Brain microvascular endothelial cell (primary cell): ENCODE data around the gene TNFRSF19.

Source experiments
- DNase-seq: peaks from one replicate; pipeline ENCODE4 v3.0.0-alpha.2; 2020
- H3K27ac ChIP-seq: fragments of 250-450 bp; sonication (Bioruptor Pico); 2 replicates; pipeline ENCODE4 v1.5.1; 2020; ENCODE audit warnings: mild to moderate bottlenecking, moderate library complexity
- H3K27me3 ChIP-seq: fragments of 250-450 bp; sonication (Bioruptor Pico); replicated peaks from 2 replicates; pipeline ENCODE4 v1.5.1; 2020; ENCODE audit warnings: mild to moderate bottlenecking
- H3K36me3 ChIP-seq: fragments of 250-450 bp; sonication (Bioruptor Pico); replicated peaks from 2 replicates; pipeline ENCODE4 v1.5.1; 2020; ENCODE audit warnings: mild to moderate bottlenecking
- H3K4me3 ChIP-seq: 2 replicates; pipeline ENCODE4 v1.5.1; 2011; ENCODE audit warnings: low read depth, mild to moderate bottlenecking, control low read depth, low read length, moderate library complexity
- in situ Hi-C: cut with HindIII; loops from 2 replicates; pipeline ENCODE4 v1.10.0; 2017; ENCODE audit warnings: low sequenced_read_pairs, low pct_ligation_motif_present
- TF ChIP-seq, protein P1 (sequence below): IDR thresholded peaks from 2 replicates; pipeline ENCODE4 v1.5.1; 2011; ENCODE audit warnings: low read depth, mild to moderate bottlenecking, moderate library complexity, low read length, control low read depth, inconsistent platforms; ENCODE audit errors: missing control alignments

Gene TNFRSF19

DNA sequence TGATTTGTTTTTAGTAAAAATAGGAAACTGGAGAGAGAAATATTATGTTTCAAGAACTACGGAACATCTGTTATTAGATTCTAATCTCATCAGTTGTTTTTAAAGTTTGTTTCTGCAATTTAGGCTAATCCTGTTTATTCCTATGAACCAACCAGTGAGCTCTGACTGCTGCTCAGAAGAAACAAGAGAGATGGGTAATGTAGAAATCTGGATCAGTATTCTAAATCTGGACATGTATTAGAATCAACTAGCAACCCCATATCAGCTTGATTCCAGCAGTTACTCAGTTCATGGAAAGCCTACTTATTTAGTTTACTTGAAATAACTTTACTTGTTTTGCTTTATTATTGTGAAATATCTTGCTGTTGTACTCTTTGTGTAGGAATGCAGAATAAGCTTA, 115.2 kb downstream of the TNFRSF19 start:
- TF ChIP-seq, protein P1, sequence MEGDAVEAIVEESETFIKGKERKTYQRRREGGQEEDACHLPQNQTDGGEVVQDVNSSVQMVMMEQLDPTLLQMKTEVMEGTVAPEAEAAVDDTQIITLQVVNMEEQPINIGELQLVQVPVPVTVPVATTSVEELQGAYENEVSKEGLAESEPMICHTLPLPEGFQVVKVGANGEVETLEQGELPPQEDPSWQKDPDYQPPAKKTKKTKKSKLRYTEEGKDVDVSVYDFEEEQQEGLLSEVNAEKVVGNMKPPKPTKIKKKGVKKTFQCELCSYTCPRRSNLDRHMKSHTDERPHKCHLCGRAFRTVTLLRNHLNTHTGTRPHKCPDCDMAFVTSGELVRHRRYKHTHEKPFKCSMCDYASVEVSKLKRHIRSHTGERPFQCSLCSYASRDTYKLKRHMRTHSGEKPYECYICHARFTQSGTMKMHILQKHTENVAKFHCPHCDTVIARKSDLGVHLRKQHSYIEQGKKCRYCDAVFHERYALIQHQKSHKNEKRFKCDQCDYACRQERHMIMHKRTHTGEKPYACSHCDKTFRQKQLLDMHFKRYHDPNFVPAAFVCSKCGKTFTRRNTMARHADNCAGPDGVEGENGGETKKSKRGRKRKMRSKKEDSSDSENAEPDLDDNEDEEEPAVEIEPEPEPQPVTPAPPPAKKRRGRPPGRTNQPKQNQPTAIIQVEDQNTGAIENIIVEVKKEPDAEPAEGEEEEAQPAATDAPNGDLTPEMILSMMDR, result no peak
- no peak for DNase-seq
- no peaks in the 10 kb centered on the region for H3K36me3 ChIP-seq
- H3K4me3 ChIP-seq, result no peak overlapping the region
- no peak overlapping the region for H3K27ac ChIP-seq
- in situ Hi-C loops, result no loop called here
- H3K27me3 ChIP-seq, result no peaks in the 10 kb centered on the region

DNA sequence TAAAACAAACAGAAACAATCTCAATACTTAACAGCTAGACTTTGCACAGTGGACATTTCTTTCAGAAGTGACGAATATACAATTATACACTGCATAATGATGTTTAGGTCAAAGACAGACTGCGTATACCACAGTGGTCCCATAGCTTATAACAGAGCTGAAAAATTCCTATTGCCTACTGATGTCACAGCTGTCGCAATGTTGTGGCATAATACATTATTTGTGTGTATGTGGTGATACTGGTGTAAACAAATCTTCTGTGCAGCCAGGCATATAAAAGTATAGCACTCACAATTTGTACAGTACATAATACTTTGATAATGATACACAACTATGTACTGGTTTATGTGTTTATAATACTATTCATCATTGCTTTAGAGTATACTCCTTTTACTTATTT, 116.7 kb downstream of the TNFRSF19 start:
- Histone ChIP-seq H3K27me3 (no peaks in the 10 kb centered on the region), H3K36me3 (no peaks in the 10 kb centered on the region), H3K27ac (no peak overlapping the region), H3K4me3 (no peak overlapping the region)
- no peak for DNase-seq
- TF ChIP-seq, protein P1, result no peak
- in situ Hi-C loops, result no loop called here

DNA sequence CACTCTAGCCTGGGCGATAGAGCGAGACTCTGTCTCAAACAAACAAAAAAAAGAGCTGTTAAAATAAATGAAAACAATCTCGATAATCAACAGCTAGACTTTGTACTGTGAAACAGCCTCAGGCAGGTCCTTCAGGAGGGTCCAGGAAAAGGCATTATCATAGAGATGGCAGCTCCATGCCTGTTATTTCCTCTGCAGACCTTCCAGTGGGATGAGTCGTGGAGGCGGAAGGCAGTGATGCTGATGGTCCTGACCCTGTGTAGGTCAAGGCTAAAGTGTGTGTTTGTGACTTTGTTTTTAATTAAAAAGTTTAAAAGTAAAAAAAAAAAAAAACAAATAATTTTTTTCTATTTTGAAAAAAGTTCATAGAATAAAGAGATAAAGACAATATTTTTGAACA, 117.4 kb downstream of the TNFRSF19 start:
- no peaks in the 10 kb centered on the region for H3K36me3 ChIP-seq
- in situ Hi-C loops, result no loop called here
- no peak for DNase-seq
- H3K27ac ChIP-seq, result no peak overlapping the region
- no peaks in the 10 kb centered on the region for H3K27me3 ChIP-seq
- H3K4me3 ChIP-seq, result no peak overlapping the region
- TF ChIP-seq, protein P1, result no peak

DNA sequence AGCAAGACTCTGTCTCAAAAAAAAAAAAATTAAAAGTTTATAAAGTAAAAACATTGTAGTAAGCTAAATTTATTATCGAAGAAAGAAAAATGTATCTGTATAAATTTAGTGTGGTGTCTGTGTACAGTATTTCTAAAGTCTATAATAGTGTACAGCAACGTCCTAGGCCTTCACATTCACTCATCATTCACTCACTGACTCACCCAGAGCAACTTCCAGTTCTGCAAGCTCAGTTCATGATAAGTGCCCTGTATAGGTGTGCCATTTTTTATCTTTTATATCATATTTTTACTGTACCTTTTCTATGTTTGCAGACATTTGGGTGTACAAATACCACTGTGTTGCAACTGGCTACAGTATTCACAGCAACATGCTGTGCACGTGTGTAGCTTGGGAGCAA, 118.1 kb downstream of the TNFRSF19 start:
- H3K27ac ChIP-seq, result no peak overlapping the region
- no peaks in the 10 kb centered on the region for H3K36me3 ChIP-seq
- TF ChIP-seq, protein P1, result no peak
- H3K4me3 ChIP-seq, result no peak overlapping the region
- in situ Hi-C loops, result no loop called here
- no peak for DNase-seq
- H3K27me3 ChIP-seq, result no peaks in the 10 kb centered on the region

DNA sequence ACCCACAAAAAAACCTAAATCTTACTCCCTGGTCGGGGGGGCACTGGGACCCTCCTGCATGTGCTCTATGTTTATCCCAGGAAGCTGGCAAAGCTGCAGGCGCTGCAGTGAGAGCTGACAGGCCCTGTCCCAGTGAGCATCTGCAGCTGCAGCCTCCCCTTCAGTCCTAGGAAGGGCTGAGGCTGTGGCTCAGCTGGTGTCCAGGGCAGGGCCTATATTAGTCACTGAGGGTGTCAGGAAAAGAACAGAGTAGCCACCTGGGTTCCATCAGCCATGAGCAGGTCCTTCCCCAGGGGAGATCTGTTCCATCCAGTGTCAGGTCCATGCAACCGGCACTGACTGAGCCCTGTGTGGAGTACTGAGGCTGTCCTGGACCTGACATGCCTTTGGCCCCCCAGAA, 120.5 kb downstream of the TNFRSF19 start:
- no peak for DNase-seq
- in situ Hi-C loops, result no loop called here
- Histone ChIP-seq H3K36me3 (no peaks in the 10 kb centered on the region), H3K27me3 (no peaks in the 10 kb centered on the region), H3K27ac (no peak overlapping the region), H3K4me3 (no peak overlapping the region)
- TF ChIP-seq, protein P1, result no peak

DNA sequence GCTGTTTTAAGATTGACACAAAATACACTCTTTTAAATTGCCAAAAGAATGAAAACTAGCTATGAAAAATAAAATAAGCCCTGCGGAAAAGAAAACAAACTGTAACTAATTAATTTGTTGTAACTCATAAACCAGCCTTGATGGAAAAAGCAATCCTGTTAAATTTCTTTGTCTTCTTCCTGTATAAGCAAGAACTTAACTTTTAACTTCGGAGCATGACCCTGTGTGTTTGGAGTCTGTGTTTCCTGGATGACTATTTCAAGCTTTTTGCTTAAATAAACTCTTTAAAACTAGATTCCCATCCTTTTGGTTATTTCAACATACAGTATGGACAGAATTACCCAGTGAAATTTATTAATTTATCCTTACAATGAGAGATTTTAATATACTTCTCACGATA, 122.6 kb downstream of the TNFRSF19 start:
- in situ Hi-C loops, result no loop called here
- Histone ChIP-seq H3K36me3 (no peaks in the 10 kb centered on the region), H3K27me3 (no peaks in the 10 kb centered on the region), H3K27ac (no peak overlapping the region), H3K4me3 (no peak overlapping the region)
- TF ChIP-seq, protein P1, result no peak
- DNase-seq, result no peak
